ENCODE data around the gene SLC35F6.

DNA sequence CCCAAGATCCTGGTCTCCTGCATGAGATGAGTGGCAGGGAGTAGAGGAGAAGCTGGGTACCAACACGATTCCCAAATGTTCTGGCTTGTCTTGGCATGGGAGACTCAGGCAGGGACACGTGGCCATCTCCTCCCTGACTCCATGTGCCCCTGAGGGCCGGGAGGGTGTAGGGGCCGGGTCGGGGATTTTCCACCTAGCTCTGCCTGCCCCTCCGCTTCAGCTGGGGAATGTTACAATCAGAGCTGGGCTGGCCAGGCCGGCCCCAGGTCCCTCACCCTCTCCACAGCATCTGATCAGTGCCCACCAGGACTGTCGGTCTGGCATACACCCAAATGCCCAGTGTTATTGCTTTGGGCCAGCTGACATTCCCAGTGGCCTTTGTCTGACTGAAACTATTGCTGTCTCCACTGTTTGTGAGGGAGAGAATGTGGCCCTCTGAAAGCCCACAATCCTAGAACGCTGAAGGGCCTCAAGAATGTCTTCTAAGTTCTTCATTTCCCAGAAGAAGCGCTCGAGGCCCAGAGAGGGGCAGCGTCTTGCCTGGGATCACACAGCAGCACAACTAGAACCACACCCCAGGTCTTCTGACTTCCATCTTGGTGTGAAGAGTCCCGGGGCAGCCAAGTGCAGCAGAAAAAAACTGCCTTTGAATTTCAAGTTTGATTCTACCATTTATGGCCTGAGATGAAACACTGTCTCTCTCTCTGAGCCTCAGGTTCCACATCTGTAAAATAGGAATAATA lies 48.4 kb upstream of the SLC35F6 start:
- TF ChIP-seq, protein P1, sequence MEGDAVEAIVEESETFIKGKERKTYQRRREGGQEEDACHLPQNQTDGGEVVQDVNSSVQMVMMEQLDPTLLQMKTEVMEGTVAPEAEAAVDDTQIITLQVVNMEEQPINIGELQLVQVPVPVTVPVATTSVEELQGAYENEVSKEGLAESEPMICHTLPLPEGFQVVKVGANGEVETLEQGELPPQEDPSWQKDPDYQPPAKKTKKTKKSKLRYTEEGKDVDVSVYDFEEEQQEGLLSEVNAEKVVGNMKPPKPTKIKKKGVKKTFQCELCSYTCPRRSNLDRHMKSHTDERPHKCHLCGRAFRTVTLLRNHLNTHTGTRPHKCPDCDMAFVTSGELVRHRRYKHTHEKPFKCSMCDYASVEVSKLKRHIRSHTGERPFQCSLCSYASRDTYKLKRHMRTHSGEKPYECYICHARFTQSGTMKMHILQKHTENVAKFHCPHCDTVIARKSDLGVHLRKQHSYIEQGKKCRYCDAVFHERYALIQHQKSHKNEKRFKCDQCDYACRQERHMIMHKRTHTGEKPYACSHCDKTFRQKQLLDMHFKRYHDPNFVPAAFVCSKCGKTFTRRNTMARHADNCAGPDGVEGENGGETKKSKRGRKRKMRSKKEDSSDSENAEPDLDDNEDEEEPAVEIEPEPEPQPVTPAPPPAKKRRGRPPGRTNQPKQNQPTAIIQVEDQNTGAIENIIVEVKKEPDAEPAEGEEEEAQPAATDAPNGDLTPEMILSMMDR (IDR thresholded peaks at IDR 0.05) = no peak
- TF ChIP-seq ZFX (IDR thresholded peaks at IDR 0.05; ENCODE audit: borderline replicate concordance) = no peak

Data from 22Rv1 (cell line).